Vagina (tissue), 2 donors: Measurements from ENCODE around the gene KNL1.
A peak's percentile ranks its signal among the peaks of the same experiment; 100 is the strongest.

ENCODE experiments used
- POLR2AphosphoS5 ChIP-seq, 2 donors: sonication (generic); formaldehyde crosslinking; IDR thresholded peaks; one replicate each; pipeline ENCODE4 v1.9.0; 2017; ENCODE audit warnings: antibody characterized with exemption in 2 of 2, mild to moderate bottlenecking in 2 of 2, low read depth in 1 of 2; ENCODE audit not compliant: insufficient read depth in 1 of 2
- TF ChIP-seq, protein P1 (sequence below), 3 experiments: fragments of 450-650 bp in 2 of 3; fragments of 200-600 bp in 1 of 3; sonication (generic) in 1 of 3; IDR thresholded peaks; one replicate each; pipeline ENCODE4 v1.5.1; 2017 to 2019; ENCODE audit warnings: antibody characterized with exemption in 3 of 3, mild to moderate bottlenecking in 2 of 3, moderate library complexity in 2 of 3

DNA sequence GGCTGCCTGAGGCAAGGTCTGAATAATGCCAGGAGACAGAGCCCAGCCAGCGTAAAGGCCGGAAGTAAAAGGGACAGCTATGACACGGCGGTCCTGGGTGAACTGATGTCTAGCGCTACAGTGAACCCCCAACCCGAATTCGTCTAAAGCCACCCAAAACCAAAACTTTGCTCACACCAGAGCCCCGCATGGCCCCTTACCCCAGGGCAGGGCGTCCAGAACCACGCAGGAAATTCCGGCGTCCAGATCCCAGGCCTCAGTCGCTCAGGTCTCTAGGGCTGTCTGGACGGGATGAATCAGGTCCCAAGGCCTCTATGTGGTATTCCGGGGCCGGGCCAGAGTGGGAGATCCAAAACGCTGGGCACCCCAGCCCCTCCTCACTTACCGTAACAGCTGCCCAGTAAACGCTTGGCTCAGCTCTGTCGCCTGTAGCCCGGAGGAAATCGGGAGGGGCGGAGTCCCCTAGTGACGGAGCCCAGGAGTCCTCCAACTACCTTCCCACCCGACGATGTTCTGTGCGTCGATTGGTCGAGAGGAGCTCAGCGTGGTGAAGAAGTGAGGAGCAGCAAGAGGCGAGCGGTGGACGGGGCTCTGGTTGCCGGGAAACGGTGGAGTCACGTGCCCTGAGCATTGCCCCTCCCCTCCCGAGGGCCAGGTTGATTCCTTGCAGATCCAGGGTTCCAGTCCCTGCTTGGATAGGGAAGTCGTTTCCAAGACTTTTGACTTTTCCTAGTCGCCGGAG lies 29.3 kb upstream of the KNL1 start, which contains the start of gene CCDC32:
- TF ChIP-seq, protein P1, sequence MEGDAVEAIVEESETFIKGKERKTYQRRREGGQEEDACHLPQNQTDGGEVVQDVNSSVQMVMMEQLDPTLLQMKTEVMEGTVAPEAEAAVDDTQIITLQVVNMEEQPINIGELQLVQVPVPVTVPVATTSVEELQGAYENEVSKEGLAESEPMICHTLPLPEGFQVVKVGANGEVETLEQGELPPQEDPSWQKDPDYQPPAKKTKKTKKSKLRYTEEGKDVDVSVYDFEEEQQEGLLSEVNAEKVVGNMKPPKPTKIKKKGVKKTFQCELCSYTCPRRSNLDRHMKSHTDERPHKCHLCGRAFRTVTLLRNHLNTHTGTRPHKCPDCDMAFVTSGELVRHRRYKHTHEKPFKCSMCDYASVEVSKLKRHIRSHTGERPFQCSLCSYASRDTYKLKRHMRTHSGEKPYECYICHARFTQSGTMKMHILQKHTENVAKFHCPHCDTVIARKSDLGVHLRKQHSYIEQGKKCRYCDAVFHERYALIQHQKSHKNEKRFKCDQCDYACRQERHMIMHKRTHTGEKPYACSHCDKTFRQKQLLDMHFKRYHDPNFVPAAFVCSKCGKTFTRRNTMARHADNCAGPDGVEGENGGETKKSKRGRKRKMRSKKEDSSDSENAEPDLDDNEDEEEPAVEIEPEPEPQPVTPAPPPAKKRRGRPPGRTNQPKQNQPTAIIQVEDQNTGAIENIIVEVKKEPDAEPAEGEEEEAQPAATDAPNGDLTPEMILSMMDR (IDR thresholded peaks at IDR 0.05): no peak
- TF ChIP-seq POLR2AphosphoS5 (IDR thresholded peaks at IDR 0.05; ENCODE audit: insufficient read depth in 1 of 2, low read depth in 1 of 2): peak; percentile 84 to 93
